Left lung (tissue), 10 donors: ENCODE measurements around the gene TH. TPM values are rescaled to one million over a fixed set of nuclear protein-coding genes. Genes with fewer than 3 reads are reported as not detected.
A peak's percentile ranks its signal among the peaks of the same experiment; 100 is the strongest.

Experiments used
- ATAC-seq: fragments of 200-7000 bp; cut with Tn5 transposase; one replicate; pipeline ENCODE4 v1.9.1; 2020; ENCODE audit warnings: moderate library complexity
- DNase-seq, 4 donors: peaks; one replicate each; pipeline ENCODE4 v3.0.0-alpha.2; 2013 to 2020
- H3K27ac ChIP-seq, 2 donors: fragments of 200-600 bp; sonication (generic) in 1 of 2; one replicate each; pipeline versions ENCODE4 v1.5.0 to v1.8.0; 2020 to 2021
- H3K27me3 ChIP-seq, 2 donors: fragments of 200-600 bp; sonication (generic) in 1 of 2; one replicate each; pipeline versions ENCODE4 v1.5.0 to v1.8.0; 2020 to 2021
- H3K36me3 ChIP-seq, 2 donors: fragments of 200-600 bp; sonication (generic) in 1 of 2; one replicate each; pipeline versions ENCODE4 v1.5.0 to v1.8.0; 2020 to 2021
- H3K4me1 ChIP-seq, 2 donors: fragments of 200-600 bp; one replicate each; pipeline ENCODE4 v1.8.0; 2021
- H3K4me3 ChIP-seq, 2 donors: fragments of 200-600 bp; sonication (generic) in 1 of 2; one replicate each; pipeline versions ENCODE4 v1.5.0 to v1.8.0; 2020 to 2021; ENCODE audit warnings: mild to moderate bottlenecking in 1 of 2
- H3K9me3 ChIP-seq, 2 donors: fragments of 200-600 bp; sonication (generic) in 1 of 2; one replicate each; pipeline versions ENCODE4 v1.5.0 to v1.8.0; 2020 to 2021
- intact Hi-C, 2 donors: fragments of 100-400 bp; cut with DNase I; formaldehyde crosslinking; loops; one replicate each; pipeline versions ENCODE4 v1.11.2 to v1.14.2; 2022
- polyA plus RNA-seq, 6 donors: library from polyadenylated mRNA; unstranded; fragments of 120-200 nt; gene quantifications; one replicate each; pipeline ENCODE4 v1.2.1, GENCODE V29; 2013; ENCODE audit not compliant: insufficient read length in 6 of 6
- total RNA-seq, 2 donors: library from RNA; stranded (reverse); fragmentation: NEBNext Ultra II Directional; extraction: Animal tissue kit (Norgen Biotek cat#: 25700); gene quantifications; one replicate each; pipeline ENCODE4 v1.2.1, GENCODE V29; 2021
- TF ChIP-seq, protein P1 (sequence below), 2 donors: fragments of 200-600 bp; sonication (generic) in 1 of 2; IDR thresholded peaks; one replicate each; pipeline versions ENCODE4 v1.5.0 to v1.8.0; 2021; ENCODE audit warnings: antibody characterized with exemption in 2 of 2
- donor health status: DM: no; HTN: yes; CAD: no.
- donor health status: DM: no; HTN: no; CAD: no.

Gene TH
- total and polyA plus RNA-seq, 8 donors, result 0.18 to 1.4 (median 0.55) TPM

- no peak overlapping the region for H3K27ac ChIP-seq
- intact Hi-C loops, result no loop called here
- DNase-seq (peak in 1 of 4 donors; percentile 56), ATAC-seq (peak; percentile 71)
- no peaks in the 10 kb centered on the region for H3K9me3 ChIP-seq
- H3K4me3 ChIP-seq, result no peak overlapping the region
- H3K4me1 ChIP-seq, result peaks cover 0 to 3% of the 10 kb centered on the region in 2 donors
- TF ChIP-seq, protein P1, sequence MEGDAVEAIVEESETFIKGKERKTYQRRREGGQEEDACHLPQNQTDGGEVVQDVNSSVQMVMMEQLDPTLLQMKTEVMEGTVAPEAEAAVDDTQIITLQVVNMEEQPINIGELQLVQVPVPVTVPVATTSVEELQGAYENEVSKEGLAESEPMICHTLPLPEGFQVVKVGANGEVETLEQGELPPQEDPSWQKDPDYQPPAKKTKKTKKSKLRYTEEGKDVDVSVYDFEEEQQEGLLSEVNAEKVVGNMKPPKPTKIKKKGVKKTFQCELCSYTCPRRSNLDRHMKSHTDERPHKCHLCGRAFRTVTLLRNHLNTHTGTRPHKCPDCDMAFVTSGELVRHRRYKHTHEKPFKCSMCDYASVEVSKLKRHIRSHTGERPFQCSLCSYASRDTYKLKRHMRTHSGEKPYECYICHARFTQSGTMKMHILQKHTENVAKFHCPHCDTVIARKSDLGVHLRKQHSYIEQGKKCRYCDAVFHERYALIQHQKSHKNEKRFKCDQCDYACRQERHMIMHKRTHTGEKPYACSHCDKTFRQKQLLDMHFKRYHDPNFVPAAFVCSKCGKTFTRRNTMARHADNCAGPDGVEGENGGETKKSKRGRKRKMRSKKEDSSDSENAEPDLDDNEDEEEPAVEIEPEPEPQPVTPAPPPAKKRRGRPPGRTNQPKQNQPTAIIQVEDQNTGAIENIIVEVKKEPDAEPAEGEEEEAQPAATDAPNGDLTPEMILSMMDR (IDR thresholded peaks at IDR 0.05), result peak; percentile 29 to 31
- no peaks in the 10 kb centered on the region for H3K36me3 ChIP-seq
- peaks cover 0 to 60% of the 10 kb centered on the region in 2 donors for H3K27me3 ChIP-seq
Measured at GRCh38 chr11:2186669-2187279, 15.2 kb upstream of the TH start.

DNA sequence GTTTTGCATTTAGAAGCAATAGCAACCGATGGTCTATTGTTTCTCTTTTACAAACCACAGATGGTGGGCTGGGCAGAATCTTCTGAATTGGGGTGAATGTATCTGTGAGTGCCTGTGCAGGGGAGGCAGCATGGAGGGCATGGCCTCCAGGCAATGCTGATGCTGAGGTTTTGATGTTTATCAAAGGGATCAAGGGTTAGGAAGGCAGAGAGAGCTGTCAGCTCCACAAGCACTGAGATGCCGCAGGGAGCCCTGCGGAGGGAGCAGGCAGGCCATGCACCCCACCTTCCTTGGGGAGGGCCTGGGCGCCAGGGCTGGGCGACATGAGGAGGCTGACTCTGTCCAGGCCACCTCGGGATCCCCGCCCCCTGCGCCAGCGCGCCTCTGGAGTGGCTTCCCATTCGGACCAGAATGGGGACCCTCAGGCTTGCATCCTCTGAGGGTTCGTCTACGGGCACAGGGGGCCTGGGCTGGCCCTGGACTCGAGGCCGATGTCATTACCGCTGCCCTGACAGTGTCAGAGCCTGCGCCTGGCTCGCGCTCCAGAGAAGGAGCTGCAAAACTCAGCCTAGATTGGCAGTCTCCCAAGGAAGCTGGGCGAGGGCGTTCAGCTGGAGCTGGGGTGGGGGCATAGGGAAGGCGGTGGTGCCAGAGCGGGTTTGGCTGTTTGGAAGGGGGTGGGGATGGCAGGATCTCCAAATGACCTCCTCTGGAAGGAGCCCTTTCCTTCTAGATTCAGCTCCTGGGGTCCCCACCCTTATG, 13.9 kb upstream of the TH start:
- Histone ChIP-seq H3K4me3 (no peak overlapping the region), H3K27me3 (peaks cover 0 to 64% of the 10 kb centered on the region in 2 donors), H3K36me3 (no peaks in the 10 kb centered on the region), H3K27ac (no peak overlapping the region), H3K9me3 (no peaks in the 10 kb centered on the region), H3K4me1 (peaks cover 0 to 3% of the 10 kb centered on the region in 2 donors)
- ATAC-seq, result no peak
- intact Hi-C loops, result no loop called here
- TF ChIP-seq, protein P1 (IDR thresholded peaks at IDR 0.05), result no peak
- peak in 1 of 4 donors; percentile 60 for DNase-seq

GRCh38 chr11:2182692-2183474, 11.3 kb upstream of the TH start:
- ATAC-seq (no peak), DNase-seq (no peak)
- Histone ChIP-seq H3K9me3 (no peaks in the 10 kb centered on the region), H3K27ac (no peak overlapping the region), H3K36me3 (no peaks in the 10 kb centered on the region), H3K4me1 (peaks cover 0 to 3% of the 10 kb centered on the region in 2 donors), H3K4me3 (no peak overlapping the region), H3K27me3 (peaks cover 0 to 73% of the 10 kb centered on the region in 2 donors)
- TF ChIP-seq, protein P1 (IDR thresholded peaks at IDR 0.05), result no peak
- intact Hi-C loops, result no loop called here

- Histone ChIP-seq H3K4me3 (no peak overlapping the region), H3K4me1 (peaks cover 0 to 3% of the 10 kb centered on the region in 2 donors), H3K27me3 (peaks cover 0 to 76% of the 10 kb centered on the region in 2 donors), H3K9me3 (no peaks in the 10 kb centered on the region), H3K36me3 (no peaks in the 10 kb centered on the region), H3K27ac (no peak overlapping the region)
- TF ChIP-seq, protein P1 (IDR thresholded peaks at IDR 0.05), result no peak
- DNase-seq (no peak), ATAC-seq (no peak)
- intact Hi-C loops, result no loop called here
Measured at GRCh38 chr11:2182075-2182474, 10.5 kb upstream of the TH start.
